Measurements from ENCODE around the gene ATP6V1C2.

ATP6V1C2 gene

GRCh38 chr2:10732924-10733565 is 11.6 kb downstream of the ATP6V1C2 start:
- Histone ChIP-seq H3K27ac (ENCODE audit: low read depth, low read length) (no peak overlapping the region), H3K4me1 (ENCODE audit: control insufficient read depth, insufficient read depth, low read length) (no peaks in the 10 kb centered on the region), H3K27me3 (ENCODE audit: control insufficient read depth, insufficient read depth, low read length) (no peaks in the 10 kb centered on the region), H3K36me3 (ENCODE audit: control insufficient read depth, insufficient read depth, low read length) (no peaks in the 10 kb centered on the region), H3K9ac (ENCODE audit: low read length) (no peak overlapping the region), H3K4me3 (ENCODE audit: low read depth, low read length) (no peak overlapping the region), H3K9me3 (ENCODE audit: control insufficient read depth, insufficient read depth, low read depth, low read length) (no peaks in the 10 kb centered on the region)

GRCh38 chr2:10733566-10733925 is 12.1 kb downstream of the ATP6V1C2 start:
- H3K9ac ChIP-seq (ENCODE audit: low read length): no peak overlapping the region
- no peaks in the 10 kb centered on the region for H3K36me3 ChIP-seq (ENCODE audit: control insufficient read depth, insufficient read depth, low read length)
- H3K9me3 ChIP-seq (ENCODE audit: control insufficient read depth, insufficient read depth, low read depth, low read length): no peaks in the 10 kb centered on the region

GRCh38 chr2:10733980-10734379 is 12.6 kb downstream of the ATP6V1C2 start:
- no peak overlapping the region for H3K9ac ChIP-seq (ENCODE audit: low read length)
- H3K4me3 ChIP-seq (ENCODE audit: low read depth, low read length): no peak overlapping the region
- H3K4me1 ChIP-seq (ENCODE audit: control insufficient read depth, insufficient read depth, low read length): no peaks in the 10 kb centered on the region
- no peaks in the 10 kb centered on the region for H3K27me3 ChIP-seq (ENCODE audit: control insufficient read depth, insufficient read depth, low read length)
- H3K27ac ChIP-seq (ENCODE audit: low read depth, low read length): no peak overlapping the region
- H3K36me3 ChIP-seq (ENCODE audit: control insufficient read depth, insufficient read depth, low read length): no peaks in the 10 kb centered on the region
- H3K9me3 ChIP-seq (ENCODE audit: control insufficient read depth, insufficient read depth, low read depth, low read length): no peaks in the 10 kb centered on the region

More at GRCh38 chr2:10733566-10733925, 12.1 kb downstream of the ATP6V1C2 start:
- Histone ChIP-seq H3K4me1 (ENCODE audit: control insufficient read depth, insufficient read depth, low read length) (no peaks in the 10 kb centered on the region), H3K4me3 (ENCODE audit: low read depth, low read length) (no peak overlapping the region), H3K27me3 (ENCODE audit: control insufficient read depth, insufficient read depth, low read length) (no peaks in the 10 kb centered on the region), H3K27ac (ENCODE audit: low read depth, low read length) (no peak overlapping the region)

- H3K27me3 ChIP-seq (ENCODE audit: control insufficient read depth, insufficient read depth, low read length): no peaks in the 10 kb centered on the region
- H3K36me3 ChIP-seq (ENCODE audit: control insufficient read depth, insufficient read depth, low read length): no peaks in the 10 kb centered on the region
- H3K9ac ChIP-seq (ENCODE audit: low read length): no peak overlapping the region
- H3K9me3 ChIP-seq (ENCODE audit: control insufficient read depth, insufficient read depth, low read depth, low read length): no peaks in the 10 kb centered on the region
- H3K27ac ChIP-seq (ENCODE audit: low read depth, low read length): no peak overlapping the region
- H3K4me1 ChIP-seq (ENCODE audit: control insufficient read depth, insufficient read depth, low read length): no peaks in the 10 kb centered on the region
- H3K4me3 ChIP-seq (ENCODE audit: low read depth, low read length): no peak overlapping the region
Measured at GRCh38 chr2:10738192-10738591, 16.8 kb downstream of the ATP6V1C2 start.

- Histone ChIP-seq H3K27me3 (ENCODE audit: control insufficient read depth, insufficient read depth, low read length) (no peaks in the 10 kb centered on the region), H3K9ac (ENCODE audit: low read length) (no peak overlapping the region), H3K9me3 (ENCODE audit: control insufficient read depth, insufficient read depth, low read depth, low read length) (no peaks in the 10 kb centered on the region), H3K36me3 (ENCODE audit: control insufficient read depth, insufficient read depth, low read length) (no peaks in the 10 kb centered on the region), H3K4me1 (ENCODE audit: control insufficient read depth, insufficient read depth, low read length) (no peaks in the 10 kb centered on the region), H3K4me3 (ENCODE audit: low read depth, low read length) (no peak overlapping the region), H3K27ac (ENCODE audit: low read depth, low read length) (no peak overlapping the region)
Measured at GRCh38 chr2:10740226-10740625, 18.8 kb downstream of the ATP6V1C2 start.

GRCh38 chr2:10741139-10741538 is 19.7 kb downstream of the ATP6V1C2 start:
- Histone ChIP-seq H3K4me3 (ENCODE audit: low read depth, low read length) (no peak overlapping the region), H3K27me3 (ENCODE audit: control insufficient read depth, insufficient read depth, low read length) (no peaks in the 10 kb centered on the region), H3K4me1 (ENCODE audit: control insufficient read depth, insufficient read depth, low read length) (no peaks in the 10 kb centered on the region), H3K9me3 (ENCODE audit: control insufficient read depth, insufficient read depth, low read depth, low read length) (no peaks in the 10 kb centered on the region), H3K27ac (ENCODE audit: low read depth, low read length) (no peak overlapping the region; the same call in 1 of the 2 replicates), H3K36me3 (ENCODE audit: control insufficient read depth, insufficient read depth, low read length) (no peaks in the 10 kb centered on the region), H3K9ac (ENCODE audit: low read length) (no peak overlapping the region)

- Histone ChIP-seq H3K36me3 (ENCODE audit: control insufficient read depth, insufficient read depth, low read length) (no peaks in the 10 kb centered on the region), H3K4me3 (ENCODE audit: low read depth, low read length) (no peak overlapping the region), H3K9ac (ENCODE audit: low read length) (no peak overlapping the region), H3K27me3 (ENCODE audit: control insufficient read depth, insufficient read depth, low read length) (no peaks in the 10 kb centered on the region), H3K9me3 (ENCODE audit: control insufficient read depth, insufficient read depth, low read depth, low read length) (no peaks in the 10 kb centered on the region), H3K4me1 (ENCODE audit: control insufficient read depth, insufficient read depth, low read length) (no peaks in the 10 kb centered on the region), H3K27ac (ENCODE audit: low read depth, low read length) (no peak overlapping the region)
Measured at GRCh38 chr2:10742666-10743065, 21.2 kb downstream of the ATP6V1C2 start.

- no peaks in the 10 kb centered on the region for H3K9me3 ChIP-seq (ENCODE audit: control insufficient read depth, insufficient read depth, low read depth, low read length)
- no peaks in the 10 kb centered on the region for H3K36me3 ChIP-seq (ENCODE audit: control insufficient read depth, insufficient read depth, low read length)
- H3K4me3 ChIP-seq (ENCODE audit: low read depth, low read length): no peak overlapping the region
- H3K9ac ChIP-seq (ENCODE audit: low read length): no peak overlapping the region
- no peaks in the 10 kb centered on the region for H3K27me3 ChIP-seq (ENCODE audit: control insufficient read depth, insufficient read depth, low read length)
- no peak overlapping the region for H3K27ac ChIP-seq (ENCODE audit: low read depth, low read length)
- no peaks in the 10 kb centered on the region for H3K4me1 ChIP-seq (ENCODE audit: control insufficient read depth, insufficient read depth, low read length)
Measured at GRCh38 chr2:10750610-10751009, 29.2 kb downstream of the ATP6V1C2 start.

GRCh38 chr2:10752236-10752635 is 30.8 kb downstream of the ATP6V1C2 start:
- Histone ChIP-seq H3K27me3 (ENCODE audit: control insufficient read depth, insufficient read depth, low read length) (no peaks in the 10 kb centered on the region), H3K27ac (ENCODE audit: low read depth, low read length) (no peak overlapping the region)

GRCh38 chr2:10753156-10753555 is 31.7 kb downstream of the ATP6V1C2 start:
- no peaks in the 10 kb centered on the region for H3K9me3 ChIP-seq (ENCODE audit: control insufficient read depth, insufficient read depth, low read depth, low read length)
- no peak overlapping the region for H3K9ac ChIP-seq (ENCODE audit: low read length)
- no peak overlapping the region for H3K27ac ChIP-seq (ENCODE audit: low read depth, low read length)
- H3K4me3 ChIP-seq (ENCODE audit: low read depth, low read length): no peak overlapping the region
- H3K27me3 ChIP-seq (ENCODE audit: control insufficient read depth, insufficient read depth, low read length): no peaks in the 10 kb centered on the region
- no peaks in the 10 kb centered on the region for H3K4me1 ChIP-seq (ENCODE audit: control insufficient read depth, insufficient read depth, low read length)
- no peaks in the 10 kb centered on the region for H3K36me3 ChIP-seq (ENCODE audit: control insufficient read depth, insufficient read depth, low read length)

More at GRCh38 chr2:10752236-10752635, 30.8 kb downstream of the ATP6V1C2 start:
- no peaks in the 10 kb centered on the region for H3K9me3 ChIP-seq (ENCODE audit: control insufficient read depth, insufficient read depth, low read depth, low read length)
- no peaks in the 10 kb centered on the region for H3K36me3 ChIP-seq (ENCODE audit: control insufficient read depth, insufficient read depth, low read length)
- no peaks in the 10 kb centered on the region for H3K4me1 ChIP-seq (ENCODE audit: control insufficient read depth, insufficient read depth, low read length)
- H3K9ac ChIP-seq (ENCODE audit: low read length): no peak overlapping the region
- H3K4me3 ChIP-seq (ENCODE audit: low read depth, low read length): no peak overlapping the region

GRCh38 chr2:10753876-10754275 is 32.4 kb downstream of the ATP6V1C2 start:
- Histone ChIP-seq H3K27me3 (ENCODE audit: control insufficient read depth, insufficient read depth, low read length) (no peaks in the 10 kb centered on the region), H3K9ac (ENCODE audit: low read length) (no peak overlapping the region), H3K27ac (ENCODE audit: low read depth, low read length) (no peak overlapping the region), H3K4me1 (ENCODE audit: control insufficient read depth, insufficient read depth, low read length) (no peaks in the 10 kb centered on the region), H3K36me3 (ENCODE audit: control insufficient read depth, insufficient read depth, low read length) (no peaks in the 10 kb centered on the region), H3K4me3 (ENCODE audit: low read depth, low read length) (no peak overlapping the region), H3K9me3 (ENCODE audit: control insufficient read depth, insufficient read depth, low read depth, low read length) (no peaks in the 10 kb centered on the region)

- Histone ChIP-seq H3K9ac (ENCODE audit: low read length) (no peak overlapping the region), H3K36me3 (ENCODE audit: control insufficient read depth, insufficient read depth, low read length) (no peaks in the 10 kb centered on the region), H3K4me1 (ENCODE audit: control insufficient read depth, insufficient read depth, low read length) (no peaks in the 10 kb centered on the region), H3K9me3 (ENCODE audit: control insufficient read depth, insufficient read depth, low read depth, low read length) (no peaks in the 10 kb centered on the region), H3K27ac (ENCODE audit: low read depth, low read length) (no peak overlapping the region), H3K4me3 (ENCODE audit: low read depth, low read length) (no peak overlapping the region), H3K27me3 (ENCODE audit: control insufficient read depth, insufficient read depth, low read length) (no peaks in the 10 kb centered on the region)
Measured at GRCh38 chr2:10755621-10756020, 34.2 kb downstream of the ATP6V1C2 start.

All from HUES6 (cell line).